ENCODE data around the gene UBASH3B.

UBASH3B gene

DNA sequence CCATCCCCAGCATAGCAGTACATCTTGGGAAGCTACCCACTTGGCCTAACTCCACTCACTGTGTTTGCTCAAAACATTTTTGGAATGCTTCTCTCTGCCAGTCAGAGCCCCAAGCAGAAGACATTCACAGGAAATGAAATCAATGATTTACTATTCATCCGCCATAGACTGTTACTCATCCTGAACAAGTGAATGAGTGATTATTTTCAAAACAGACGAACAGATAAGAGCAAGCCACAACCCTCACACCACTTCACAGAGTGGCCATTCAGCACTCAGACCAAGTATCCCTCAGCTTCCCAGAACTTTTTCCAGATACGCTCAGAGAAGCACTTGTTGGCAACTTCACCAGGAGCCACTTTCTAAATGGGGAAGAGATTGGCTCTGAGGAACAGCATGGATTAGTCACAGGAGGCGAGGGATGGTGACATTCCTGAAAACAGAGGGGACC is 13.0 kb upstream of the UBASH3B start:
- Histone ChIP-seq H3K4me3 (replicated peaks; ENCODE audit: insufficient read depth, low read length) (no peak overlapping the region), H3K27ac (replicated peaks) (no peak overlapping the region), H3K27me3 (ENCODE audit: insufficient read depth, poor library complexity, severe bottlenecking) (peaks cover 6% of the 10 kb centered on the region)
- no peak for DNase-seq (ENCODE audit: low read depth in 1 of 2, low spot score in 1 of 2)
- TF ChIP-seq, protein P1, sequence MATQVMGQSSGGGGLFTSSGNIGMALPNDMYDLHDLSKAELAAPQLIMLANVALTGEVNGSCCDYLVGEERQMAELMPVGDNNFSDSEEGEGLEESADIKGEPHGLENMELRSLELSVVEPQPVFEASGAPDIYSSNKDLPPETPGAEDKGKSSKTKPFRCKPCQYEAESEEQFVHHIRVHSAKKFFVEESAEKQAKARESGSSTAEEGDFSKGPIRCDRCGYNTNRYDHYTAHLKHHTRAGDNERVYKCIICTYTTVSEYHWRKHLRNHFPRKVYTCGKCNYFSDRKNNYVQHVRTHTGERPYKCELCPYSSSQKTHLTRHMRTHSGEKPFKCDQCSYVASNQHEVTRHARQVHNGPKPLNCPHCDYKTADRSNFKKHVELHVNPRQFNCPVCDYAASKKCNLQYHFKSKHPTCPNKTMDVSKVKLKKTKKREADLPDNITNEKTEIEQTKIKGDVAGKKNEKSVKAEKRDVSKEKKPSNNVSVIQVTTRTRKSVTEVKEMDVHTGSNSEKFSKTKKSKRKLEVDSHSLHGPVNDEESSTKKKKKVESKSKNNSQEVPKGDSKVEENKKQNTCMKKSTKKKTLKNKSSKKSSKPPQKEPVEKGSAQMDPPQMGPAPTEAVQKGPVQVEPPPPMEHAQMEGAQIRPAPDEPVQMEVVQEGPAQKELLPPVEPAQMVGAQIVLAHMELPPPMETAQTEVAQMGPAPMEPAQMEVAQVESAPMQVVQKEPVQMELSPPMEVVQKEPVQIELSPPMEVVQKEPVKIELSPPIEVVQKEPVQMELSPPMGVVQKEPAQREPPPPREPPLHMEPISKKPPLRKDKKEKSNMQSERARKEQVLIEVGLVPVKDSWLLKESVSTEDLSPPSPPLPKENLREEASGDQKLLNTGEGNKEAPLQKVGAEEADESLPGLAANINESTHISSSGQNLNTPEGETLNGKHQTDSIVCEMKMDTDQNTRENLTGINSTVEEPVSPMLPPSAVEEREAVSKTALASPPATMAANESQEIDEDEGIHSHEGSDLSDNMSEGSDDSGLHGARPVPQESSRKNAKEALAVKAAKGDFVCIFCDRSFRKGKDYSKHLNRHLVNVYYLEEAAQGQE (IDR thresholded peaks at IDR 0.05; ENCODE audit: insufficient replicate concordance, low read depth): no peak
- TF ChIP-seq SPI1 (IDR thresholded peaks at IDR 0.05; ENCODE audit: borderline replicate concordance, low read depth) (no peak), GABPA (IDR thresholded peaks at IDR 0.05; ENCODE audit: low read depth) (no peak), POLR2AphosphoS5 (IDR thresholded peaks at IDR 0.05; ENCODE audit: low read depth) (no peak)
- TF ChIP-seq, protein P2, sequence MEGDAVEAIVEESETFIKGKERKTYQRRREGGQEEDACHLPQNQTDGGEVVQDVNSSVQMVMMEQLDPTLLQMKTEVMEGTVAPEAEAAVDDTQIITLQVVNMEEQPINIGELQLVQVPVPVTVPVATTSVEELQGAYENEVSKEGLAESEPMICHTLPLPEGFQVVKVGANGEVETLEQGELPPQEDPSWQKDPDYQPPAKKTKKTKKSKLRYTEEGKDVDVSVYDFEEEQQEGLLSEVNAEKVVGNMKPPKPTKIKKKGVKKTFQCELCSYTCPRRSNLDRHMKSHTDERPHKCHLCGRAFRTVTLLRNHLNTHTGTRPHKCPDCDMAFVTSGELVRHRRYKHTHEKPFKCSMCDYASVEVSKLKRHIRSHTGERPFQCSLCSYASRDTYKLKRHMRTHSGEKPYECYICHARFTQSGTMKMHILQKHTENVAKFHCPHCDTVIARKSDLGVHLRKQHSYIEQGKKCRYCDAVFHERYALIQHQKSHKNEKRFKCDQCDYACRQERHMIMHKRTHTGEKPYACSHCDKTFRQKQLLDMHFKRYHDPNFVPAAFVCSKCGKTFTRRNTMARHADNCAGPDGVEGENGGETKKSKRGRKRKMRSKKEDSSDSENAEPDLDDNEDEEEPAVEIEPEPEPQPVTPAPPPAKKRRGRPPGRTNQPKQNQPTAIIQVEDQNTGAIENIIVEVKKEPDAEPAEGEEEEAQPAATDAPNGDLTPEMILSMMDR (IDR thresholded peaks at IDR 0.05; ENCODE audit: insufficient read depth, low read length): no peak

DNA sequence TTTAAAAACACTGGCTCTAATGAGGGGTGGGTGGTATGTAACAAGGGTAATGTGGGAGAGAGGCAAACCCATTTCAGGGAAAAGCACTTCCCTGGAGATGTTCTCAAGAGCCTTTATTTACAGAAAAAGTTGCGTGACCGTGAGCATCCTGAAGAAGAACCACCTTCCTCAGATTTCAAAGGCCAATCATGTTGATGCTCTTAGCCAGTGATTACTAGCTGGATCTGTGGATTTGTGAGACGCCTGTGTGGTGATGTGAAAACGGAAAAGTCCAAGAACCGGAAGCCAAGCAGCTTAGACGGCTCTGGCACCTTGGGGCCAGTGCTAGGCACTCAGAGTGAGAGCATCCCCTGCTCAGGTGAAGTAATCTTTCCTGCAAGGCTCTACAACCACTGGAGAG is 12.6 kb upstream of the UBASH3B start:
- H3K4me3 ChIP-seq (replicated peaks; ENCODE audit: insufficient read depth, low read length): no peak overlapping the region
- TF ChIP-seq SPI1 (IDR thresholded peaks at IDR 0.05; ENCODE audit: borderline replicate concordance, low read depth) (no peak), GABPA (IDR thresholded peaks at IDR 0.05; ENCODE audit: low read depth) (no peak), POLR2AphosphoS5 (IDR thresholded peaks at IDR 0.05; ENCODE audit: low read depth) (no peak)
- TF ChIP-seq, protein P2 (IDR thresholded peaks at IDR 0.05; ENCODE audit: insufficient read depth, low read length): no peak
- TF ChIP-seq, protein P1 (IDR thresholded peaks at IDR 0.05; ENCODE audit: insufficient replicate concordance, low read depth): no peak
- H3K27me3 ChIP-seq (ENCODE audit: insufficient read depth, poor library complexity, severe bottlenecking): peaks cover 6% of the 10 kb centered on the region
- no peak overlapping the region for H3K27ac ChIP-seq (replicated peaks)
- no peak for DNase-seq (ENCODE audit: low read depth in 1 of 2, low spot score in 1 of 2)

DNA sequence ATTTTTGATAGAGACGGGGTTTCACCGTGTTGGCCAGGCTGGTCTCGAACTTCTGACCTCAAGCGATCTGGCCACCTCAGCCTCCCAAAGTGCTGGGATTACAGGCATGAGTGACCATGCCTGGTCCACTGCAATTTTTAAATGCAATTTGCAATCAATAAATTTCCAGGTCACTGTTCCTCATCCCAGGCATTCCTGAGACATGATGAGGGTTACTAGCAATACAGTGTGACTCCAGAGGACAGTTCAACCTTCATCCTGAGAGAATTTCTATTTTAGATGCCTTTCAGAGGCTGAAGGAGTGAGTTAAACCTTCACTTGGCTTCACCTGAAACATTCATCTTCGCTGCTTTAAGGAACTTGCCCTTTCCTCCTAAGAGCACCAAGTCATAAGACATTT is 9.7 kb upstream of the UBASH3B start:
- TF ChIP-seq POLR2AphosphoS5 (IDR thresholded peaks at IDR 0.05; ENCODE audit: low read depth) (no peak), GABPA (IDR thresholded peaks at IDR 0.05; ENCODE audit: low read depth) (no peak), SPI1 (IDR thresholded peaks at IDR 0.05; ENCODE audit: borderline replicate concordance, low read depth) (no peak)
- TF ChIP-seq, protein P2 (IDR thresholded peaks at IDR 0.05; ENCODE audit: insufficient read depth, low read length): no peak
- TF ChIP-seq, protein P1 (IDR thresholded peaks at IDR 0.05; ENCODE audit: insufficient replicate concordance, low read depth): no peak
- Histone ChIP-seq H3K27ac (replicated peaks) (no peak overlapping the region), H3K27me3 (ENCODE audit: insufficient read depth, poor library complexity, severe bottlenecking) (peaks cover 6% of the 10 kb centered on the region), H3K4me3 (replicated peaks; ENCODE audit: insufficient read depth, low read length) (no peak overlapping the region)
- no peak for DNase-seq (ENCODE audit: low read depth in 1 of 2, low spot score in 1 of 2)

Data from HL-60 (cell line).